Liver (tissue), 9 donors: ENCODE results near the gene FAM32A. TPM values are rescaled to one million over a fixed set of nuclear protein-coding genes. Genes with fewer than 3 reads are reported as not detected.

Experiments
- DNase-seq: peaks from one replicate; pipeline ENCODE4 v3.0.0-alpha.2; 2017; ENCODE audit warnings: low spot score
- H3K27ac ChIP-seq, 2 donors: one replicate each; pipeline ENCODE4 v1.7.0; 2013; ENCODE audit warnings: inconsistent platforms in 2 of 2, low read length in 2 of 2, control low read depth in 1 of 2, low read depth in 1 of 2, mild to moderate bottlenecking in 1 of 2
- H3K27me3 ChIP-seq, 4 donors: one replicate each; pipeline versions ENCODE4 v1.6.1 to v1.7.0; 2013; ENCODE audit warnings: low read length in 3 of 4, inconsistent platforms in 1 of 4, mild to moderate bottlenecking in 1 of 4, moderate library complexity in 1 of 4; ENCODE audit not compliant: control insufficient read depth in 4 of 4, insufficient read depth in 4 of 4
- H3K36me3 ChIP-seq, 4 donors: one replicate each; pipeline versions ENCODE4 v1.6.1 to v1.7.0; 2013; ENCODE audit warnings: low read length in 3 of 4, mild to moderate bottlenecking in 3 of 4, low read depth in 1 of 4, moderate library complexity in 1 of 4; ENCODE audit not compliant: control insufficient read depth in 4 of 4, insufficient read depth in 3 of 4
- H3K4me1 ChIP-seq, 4 donors: one replicate each; pipeline versions ENCODE4 v1.6.1 to v1.7.0; 2013; ENCODE audit warnings: low read length in 3 of 4, mild to moderate bottlenecking in 3 of 4, moderate library complexity in 1 of 4; ENCODE audit not compliant: control insufficient read depth in 4 of 4, insufficient read depth in 4 of 4
- H3K4me3 ChIP-seq, 3 donors: one replicate each; pipeline versions ENCODE4 v1.6.1 to v1.7.0; 2013; ENCODE audit warnings: low read length in 3 of 3, control low read depth in 1 of 3, low read depth in 1 of 3, mild to moderate bottlenecking in 1 of 3
- H3K9ac ChIP-seq, 2 donors: one replicate each; pipeline ENCODE4 v1.7.0; 2013; ENCODE audit warnings: low read length in 2 of 2, mild to moderate bottlenecking in 2 of 2, moderate library complexity in 2 of 2, control low read depth in 1 of 2, low read depth in 1 of 2
- H3K9me3 ChIP-seq, 4 donors: one replicate each; pipeline versions ENCODE4 v1.6.1 to v1.7.0; 2013; ENCODE audit warnings: low read length in 3 of 4; ENCODE audit not compliant: control insufficient read depth in 4 of 4
- EGR1 ChIP-seq, 2 donors: IDR thresholded peaks; 2 replicates each; pipeline ENCODE4 v1.6.1; 2016 to 2018; ENCODE audit warnings: antibody characterized with exemption in 2 of 2, low read depth in 2 of 2
- FOXA1 ChIP-seq: IDR thresholded peaks from 2 replicates; pipeline ENCODE4 v1.6.1; 2016; ENCODE audit warnings: antibody characterized with exemption
- FOXA2 ChIP-seq: IDR thresholded peaks from 2 replicates; pipeline ENCODE4 v1.6.1; 2016; ENCODE audit warnings: antibody characterized with exemption
- GABPA ChIP-seq, 2 donors: IDR thresholded peaks in 1 of 2; conservative IDR thresholded peaks in 1 of 2; 2 replicates each; pipeline ENCODE4 v1.6.1; 2016; ENCODE audit warnings: antibody characterized with exemption in 2 of 2, mild to moderate bottlenecking in 1 of 2, moderate library complexity in 1 of 2
- HNF4A ChIP-seq, 2 donors: conservative IDR thresholded peaks; 2 replicates each; pipeline ENCODE4 v1.6.1; 2016; ENCODE audit warnings: antibody characterized with exemption in 2 of 2, mild to moderate bottlenecking in 2 of 2
- HNF4G ChIP-seq: IDR thresholded peaks from 2 replicates; pipeline ENCODE4 v1.6.1; 2016; ENCODE audit warnings: antibody characterized with exemption
- JUND ChIP-seq, 2 donors: IDR thresholded peaks; 2 replicates each; pipeline ENCODE4 v1.6.1; 2016; ENCODE audit warnings: antibody characterized with exemption in 2 of 2
- NR2F2 ChIP-seq: IDR thresholded peaks from 2 replicates; pipeline ENCODE4 v1.6.1; 2016; ENCODE audit warnings: antibody characterized with exemption
- RAD21 ChIP-seq, 2 donors: IDR thresholded peaks; 2 replicates each; pipeline ENCODE4 v1.6.1; 2016; ENCODE audit warnings: antibody characterized with exemption in 2 of 2, mild to moderate bottlenecking in 2 of 2
- REST ChIP-seq: IDR thresholded peaks from 2 replicates; pipeline ENCODE4 v1.6.1; 2016; ENCODE audit warnings: antibody characterized with exemption, mild to moderate bottlenecking
- RXRA ChIP-seq, 2 donors: IDR thresholded peaks; 2 replicates each; pipeline ENCODE4 v1.6.1; 2017 to 2018; ENCODE audit warnings: antibody characterized with exemption in 2 of 2, mild to moderate bottlenecking in 1 of 2
- SP1 ChIP-seq: IDR thresholded peaks from 2 replicates; pipeline ENCODE4 v1.6.1; 2018; ENCODE audit warnings: antibody characterized with exemption, mild to moderate bottlenecking
- TAF1 ChIP-seq: conservative IDR thresholded peaks from 2 replicates; pipeline ENCODE4 v1.6.1; 2016; ENCODE audit warnings: antibody characterized with exemption, mild to moderate bottlenecking
- YY1 ChIP-seq: IDR thresholded peaks from 2 replicates; pipeline ENCODE4 v1.6.1; 2016; ENCODE audit warnings: antibody characterized with exemption, mild to moderate bottlenecking
- WGBS: extraction: QIAGEN DNeasy Blood & Tissue Kit; methylation state at CpG from one replicate; pipeline ENCODE4 v1.1.7; 2013; 5-methylcytosine and 5-hydroxymethylcytosine counted together
- polyA plus RNA-seq, 2 donors: library from polyadenylated mRNA; stranded (reverse) in 1 of 2; unstranded in 1 of 2; fragments of 200-250 nt in 1 of 2; fragments of >200 nt in 1 of 2; fragmentation: Nextera tagmentation in 1 of 2; extraction: Ambion mirVana in 1 of 2; gene quantifications; one replicate each; pipeline versions ENCODE4 v1.2.1 to v1.2.3, GENCODE V29; 2013 to 2015
- total RNA-seq, 2 donors: library from RNA; depleted of rRNA; stranded (reverse); fragments of >200 nt; gene quantifications; one replicate each; pipeline ENCODE4 v1.2.3, GENCODE V29; 2014
- TF ChIP-seq, protein P1 (sequence below): fragments of 150-350 bp; IDR thresholded peaks from 2 replicates; pipeline ENCODE4 v1.5.1; 2017; ENCODE audit warnings: improper control_type of control experiment, low read depth, low read length; ENCODE audit not compliant: missing input control
- TF ChIP-seq, protein P2 (sequence below): IDR thresholded peaks from 2 replicates; pipeline ENCODE4 v1.6.1; 2016; ENCODE audit warnings: antibody characterized with exemption
- TF ChIP-seq, protein P3 (sequence below): IDR thresholded peaks from 2 replicates; pipeline ENCODE4 v1.6.1; 2016; ENCODE audit warnings: antibody characterized with exemption
- TF ChIP-seq, protein P4 (sequence below): IDR thresholded peaks from 2 replicates; pipeline ENCODE4 v1.6.1; 2016; ENCODE audit warnings: antibody characterized with exemption
- donor health status: healthy.
- donor health status: healthy.
- donor health status: healthy.
- donor health status: healthy.
- donor health status: healthy.

FAM32A gene
- total and polyA plus RNA-seq, 4 donors: 46.2 to 60.2 (median 52.4) TPM

- Histone ChIP-seq H3K4me1 (peaks cover 7 to 13% (median 11%) of the 10 kb centered on the region in 4 donors), H3K9me3 (no peaks in the 10 kb centered on the region), H3K27me3 (no peaks in the 10 kb centered on the region), H3K27ac (no peak overlapping the region), H3K9ac (no peak overlapping the region), H3K36me3 (peaks cover 6 to 49% (median 23%) of the 10 kb centered on the region in 4 donors), H3K4me3 (no peak overlapping the region)
- 62% methylated on average over 4 of the region's 4 CpGs for WGBS
- DNase-seq: no peak
- no peak for TF ChIP-seq SP1
- no peak for TF ChIP-seq TAF1
- no peak for TF ChIP-seq FOXA2
- no peak for TF ChIP-seq GABPA (IDR thresholded peaks at IDR 0.05 in 1 of 2, conservative IDR thresholded peaks at IDR 0.05 in 1 of 2)
- TF ChIP-seq, protein P1, sequence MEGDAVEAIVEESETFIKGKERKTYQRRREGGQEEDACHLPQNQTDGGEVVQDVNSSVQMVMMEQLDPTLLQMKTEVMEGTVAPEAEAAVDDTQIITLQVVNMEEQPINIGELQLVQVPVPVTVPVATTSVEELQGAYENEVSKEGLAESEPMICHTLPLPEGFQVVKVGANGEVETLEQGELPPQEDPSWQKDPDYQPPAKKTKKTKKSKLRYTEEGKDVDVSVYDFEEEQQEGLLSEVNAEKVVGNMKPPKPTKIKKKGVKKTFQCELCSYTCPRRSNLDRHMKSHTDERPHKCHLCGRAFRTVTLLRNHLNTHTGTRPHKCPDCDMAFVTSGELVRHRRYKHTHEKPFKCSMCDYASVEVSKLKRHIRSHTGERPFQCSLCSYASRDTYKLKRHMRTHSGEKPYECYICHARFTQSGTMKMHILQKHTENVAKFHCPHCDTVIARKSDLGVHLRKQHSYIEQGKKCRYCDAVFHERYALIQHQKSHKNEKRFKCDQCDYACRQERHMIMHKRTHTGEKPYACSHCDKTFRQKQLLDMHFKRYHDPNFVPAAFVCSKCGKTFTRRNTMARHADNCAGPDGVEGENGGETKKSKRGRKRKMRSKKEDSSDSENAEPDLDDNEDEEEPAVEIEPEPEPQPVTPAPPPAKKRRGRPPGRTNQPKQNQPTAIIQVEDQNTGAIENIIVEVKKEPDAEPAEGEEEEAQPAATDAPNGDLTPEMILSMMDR: no peak
- TF ChIP-seq FOXA1: no peak
- no peak for TF ChIP-seq RAD21 (IDR thresholded peaks at IDR 0.05)
- TF ChIP-seq, protein P2, sequence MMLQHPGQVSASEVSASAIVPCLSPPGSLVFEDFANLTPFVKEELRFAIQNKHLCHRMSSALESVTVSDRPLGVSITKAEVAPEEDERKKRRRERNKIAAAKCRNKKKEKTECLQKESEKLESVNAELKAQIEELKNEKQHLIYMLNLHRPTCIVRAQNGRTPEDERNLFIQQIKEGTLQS: no peak
- no peak for TF ChIP-seq HNF4A (conservative IDR thresholded peaks at IDR 0.05)
- TF ChIP-seq, protein P3, sequence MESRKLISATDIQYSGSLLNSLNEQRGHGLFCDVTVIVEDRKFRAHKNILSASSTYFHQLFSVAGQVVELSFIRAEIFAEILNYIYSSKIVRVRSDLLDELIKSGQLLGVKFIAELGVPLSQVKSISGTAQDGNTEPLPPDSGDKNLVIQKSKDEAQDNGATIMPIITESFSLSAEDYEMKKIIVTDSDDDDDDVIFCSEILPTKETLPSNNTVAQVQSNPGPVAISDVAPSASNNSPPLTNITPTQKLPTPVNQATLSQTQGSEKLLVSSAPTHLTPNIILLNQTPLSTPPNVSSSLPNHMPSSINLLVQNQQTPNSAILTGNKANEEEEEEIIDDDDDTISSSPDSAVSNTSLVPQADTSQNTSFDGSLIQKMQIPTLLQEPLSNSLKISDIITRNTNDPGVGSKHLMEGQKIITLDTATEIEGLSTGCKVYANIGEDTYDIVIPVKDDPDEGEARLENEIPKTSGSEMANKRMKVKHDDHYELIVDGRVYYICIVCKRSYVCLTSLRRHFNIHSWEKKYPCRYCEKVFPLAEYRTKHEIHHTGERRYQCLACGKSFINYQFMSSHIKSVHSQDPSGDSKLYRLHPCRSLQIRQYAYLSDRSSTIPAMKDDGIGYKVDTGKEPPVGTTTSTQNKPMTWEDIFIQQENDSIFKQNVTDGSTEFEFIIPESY: no peak
- no peak for TF ChIP-seq YY1
- TF ChIP-seq HNF4G: no peak
- no peak for TF ChIP-seq JUND (IDR thresholded peaks at IDR 0.05)
- no peak for TF ChIP-seq REST
- no peak for TF ChIP-seq EGR1 (IDR thresholded peaks at IDR 0.05; ENCODE audit: low read depth in 2 of 2)
- TF ChIP-seq NR2F2: no peak
- no peak for TF ChIP-seq RXRA (IDR thresholded peaks at IDR 0.05)
- TF ChIP-seq, protein P4, sequence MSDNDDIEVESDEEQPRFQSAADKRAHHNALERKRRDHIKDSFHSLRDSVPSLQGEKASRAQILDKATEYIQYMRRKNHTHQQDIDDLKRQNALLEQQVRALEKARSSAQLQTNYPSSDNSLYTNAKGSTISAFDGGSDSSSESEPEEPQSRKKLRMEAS: no peak
Measured at GRCh38 chr19:16210168-16210567, 25.0 kb downstream of the FAM32A start.
